ENCODE results near the gene ASPRV1.
A peak's percentile ranks its signal among the peaks of the same experiment; 100 is the strongest.

ASPRV1 gene

DNA sequence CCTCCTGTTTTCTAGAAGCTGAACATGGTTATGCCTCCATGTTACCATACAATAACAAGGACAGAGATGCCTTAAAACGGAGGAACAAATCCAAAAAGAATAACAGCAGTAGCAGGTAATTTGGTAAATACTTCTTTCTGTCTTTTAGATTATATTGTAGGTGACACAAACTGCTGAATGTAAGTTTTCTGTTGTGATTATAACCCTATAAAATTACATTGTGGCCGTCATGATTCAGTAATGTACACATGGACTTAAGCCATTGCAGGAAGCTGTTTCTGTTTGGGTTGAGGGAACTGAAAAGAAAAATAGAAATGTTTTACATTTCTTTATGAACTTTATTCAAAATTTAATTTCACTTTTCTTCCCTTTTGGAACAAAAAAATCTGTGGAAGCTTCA is 45.3 kb downstream of the ASPRV1 start:
- Mint-ChIP-seq H3K27ac (no peak overlapping the region), H3K4me1 (no peaks in the 10 kb centered on the region), H3K27me3 (ENCODE audit: low read depth) (no peaks in the 10 kb centered on the region), H3K36me3 (ENCODE audit: low read depth) (peaks cover 7% of the 10 kb centered on the region), H3K4me3 (peak overlapping the region; percentile 64 to 84 (median 81)), H3K9me3 (no peaks in the 10 kb centered on the region)
- TF ChIP-seq, protein P1, sequence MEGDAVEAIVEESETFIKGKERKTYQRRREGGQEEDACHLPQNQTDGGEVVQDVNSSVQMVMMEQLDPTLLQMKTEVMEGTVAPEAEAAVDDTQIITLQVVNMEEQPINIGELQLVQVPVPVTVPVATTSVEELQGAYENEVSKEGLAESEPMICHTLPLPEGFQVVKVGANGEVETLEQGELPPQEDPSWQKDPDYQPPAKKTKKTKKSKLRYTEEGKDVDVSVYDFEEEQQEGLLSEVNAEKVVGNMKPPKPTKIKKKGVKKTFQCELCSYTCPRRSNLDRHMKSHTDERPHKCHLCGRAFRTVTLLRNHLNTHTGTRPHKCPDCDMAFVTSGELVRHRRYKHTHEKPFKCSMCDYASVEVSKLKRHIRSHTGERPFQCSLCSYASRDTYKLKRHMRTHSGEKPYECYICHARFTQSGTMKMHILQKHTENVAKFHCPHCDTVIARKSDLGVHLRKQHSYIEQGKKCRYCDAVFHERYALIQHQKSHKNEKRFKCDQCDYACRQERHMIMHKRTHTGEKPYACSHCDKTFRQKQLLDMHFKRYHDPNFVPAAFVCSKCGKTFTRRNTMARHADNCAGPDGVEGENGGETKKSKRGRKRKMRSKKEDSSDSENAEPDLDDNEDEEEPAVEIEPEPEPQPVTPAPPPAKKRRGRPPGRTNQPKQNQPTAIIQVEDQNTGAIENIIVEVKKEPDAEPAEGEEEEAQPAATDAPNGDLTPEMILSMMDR (IDR thresholded peaks at IDR 0.05; ENCODE audit: unreplicated experiment in 3 of 3) = no peak

DNA sequence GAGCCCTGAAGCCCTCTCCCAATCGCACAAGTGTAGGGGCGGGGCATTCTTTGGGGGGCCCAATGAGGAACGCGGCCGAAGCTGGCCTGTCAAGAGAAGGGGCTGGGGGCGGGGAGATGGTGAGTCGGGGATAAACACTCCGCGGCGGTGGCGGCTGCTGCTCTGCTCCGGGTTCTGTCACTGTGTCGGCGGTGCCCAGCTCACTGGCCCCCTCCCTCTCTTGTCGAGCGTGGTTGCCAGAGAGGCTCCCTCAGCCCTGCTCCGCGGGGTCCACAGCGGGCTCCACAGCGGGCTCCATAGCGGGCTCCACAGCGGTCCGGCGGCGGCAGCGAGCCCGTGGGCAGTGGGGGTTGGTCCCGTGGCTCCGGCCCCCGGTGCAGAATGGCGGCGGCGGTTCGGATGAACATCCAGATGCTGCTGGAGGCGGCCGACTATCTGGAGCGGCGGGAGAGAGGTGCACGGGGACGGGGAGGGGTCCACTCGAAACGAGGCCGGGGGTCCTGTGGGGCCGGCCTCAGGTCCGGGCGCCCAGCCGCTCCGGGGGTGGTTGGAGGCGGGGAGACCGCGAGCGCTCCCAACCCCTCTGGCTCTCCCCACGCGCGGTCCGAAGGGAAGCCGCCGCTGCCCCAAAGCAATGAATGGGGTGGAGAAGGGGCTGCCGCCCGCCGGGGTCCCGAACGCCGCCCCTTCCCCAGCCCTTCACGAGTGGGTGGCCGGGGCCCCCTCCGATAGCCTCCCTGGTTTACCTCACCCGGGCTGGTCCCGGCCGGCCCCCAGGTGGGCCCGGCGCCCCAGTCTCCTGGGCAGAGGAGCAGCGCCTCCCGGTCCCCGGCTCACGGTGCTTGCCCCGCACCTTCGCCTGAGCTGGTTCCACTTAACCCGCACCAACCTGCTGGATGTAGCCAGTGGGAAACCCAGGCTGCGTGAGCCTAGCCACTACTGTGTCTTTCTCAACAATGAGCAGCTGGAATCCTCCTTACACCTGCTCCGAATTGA is 46.2 kb downstream of the ASPRV1 start, which contains the start of gene MXD1:
Gene MXD1, plus strand, starts transcription at position 160 of the 996 bp plus-strand sequence. Its CDS starts 222 bp downstream, at position 382.
- Mint-ChIP-seq H3K36me3 (ENCODE audit: low read depth) (peaks cover 6% of the 10 kb centered on the region), H3K27ac (peak within 1 kb of the TSS; percentile 42 to 82 (median 82)), H3K4me3 (peak within 1 kb of the TSS; percentile 75 to 84 (median 81)), H3K4me1 (no peaks in the 10 kb centered on the region), H3K27me3 (ENCODE audit: low read depth) (no peaks in the 10 kb centered on the region), H3K9me3 (no peaks in the 10 kb centered on the region)
- TF ChIP-seq, protein P1 (IDR thresholded peaks at IDR 0.05; ENCODE audit: unreplicated experiment in 3 of 3) = no peak

DNA sequence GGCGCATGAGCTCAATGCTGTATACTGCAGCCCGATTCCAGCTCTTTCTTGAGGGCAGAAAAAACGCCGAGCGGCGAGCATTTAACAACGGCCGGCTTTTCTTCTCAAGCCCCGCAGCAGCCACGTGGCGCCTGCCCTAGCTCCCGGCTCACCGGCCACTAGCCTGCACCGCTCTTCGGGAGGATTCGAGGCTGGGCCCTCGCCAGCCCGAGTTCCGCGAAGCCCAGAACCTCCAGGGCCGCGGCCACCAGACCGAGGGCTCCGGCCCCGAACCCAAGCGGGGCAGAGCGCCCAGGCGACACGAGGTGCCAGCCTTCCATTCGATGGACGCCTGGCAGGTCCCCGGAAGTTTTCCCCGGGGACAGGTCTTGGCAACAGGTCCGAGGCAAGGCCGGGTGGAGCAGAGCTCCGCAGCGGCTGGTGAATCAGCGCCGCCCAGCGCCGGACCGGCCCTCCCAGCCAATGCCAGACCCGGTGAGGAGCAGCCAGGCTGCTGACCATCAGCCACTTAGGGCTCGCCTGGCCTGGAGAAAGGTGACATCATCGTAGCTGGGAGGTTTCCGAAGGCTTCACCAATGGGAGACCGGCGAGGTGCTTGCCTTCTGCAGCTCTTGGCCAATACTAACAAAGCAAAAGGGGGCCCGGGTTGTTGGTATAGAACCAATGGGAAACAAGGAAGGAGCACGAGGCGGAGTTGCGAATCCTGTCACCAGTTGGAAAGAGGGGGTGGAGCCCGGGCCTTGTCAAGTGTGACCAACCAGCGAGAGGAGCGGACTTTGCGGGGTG is 47.1 kb downstream of the ASPRV1 start:
- H3K4me1 Mint-ChIP-seq = no peaks in the 10 kb centered on the region
- H3K36me3 Mint-ChIP-seq (ENCODE audit: low read depth) = peaks cover 10% of the 10 kb centered on the region
- H3K4me3 Mint-ChIP-seq = peak overlapping the region; percentile 75 to 82 (median 78)
- H3K27me3 Mint-ChIP-seq (ENCODE audit: low read depth) = no peaks in the 10 kb centered on the region
- TF ChIP-seq, protein P1 (IDR thresholded peaks at IDR 0.05; ENCODE audit: unreplicated experiment in 3 of 3) = no peak
- H3K9me3 Mint-ChIP-seq = no peaks in the 10 kb centered on the region
- H3K27ac Mint-ChIP-seq = peak overlapping the region; percentile 42 to 82 (median 82)

DNA sequence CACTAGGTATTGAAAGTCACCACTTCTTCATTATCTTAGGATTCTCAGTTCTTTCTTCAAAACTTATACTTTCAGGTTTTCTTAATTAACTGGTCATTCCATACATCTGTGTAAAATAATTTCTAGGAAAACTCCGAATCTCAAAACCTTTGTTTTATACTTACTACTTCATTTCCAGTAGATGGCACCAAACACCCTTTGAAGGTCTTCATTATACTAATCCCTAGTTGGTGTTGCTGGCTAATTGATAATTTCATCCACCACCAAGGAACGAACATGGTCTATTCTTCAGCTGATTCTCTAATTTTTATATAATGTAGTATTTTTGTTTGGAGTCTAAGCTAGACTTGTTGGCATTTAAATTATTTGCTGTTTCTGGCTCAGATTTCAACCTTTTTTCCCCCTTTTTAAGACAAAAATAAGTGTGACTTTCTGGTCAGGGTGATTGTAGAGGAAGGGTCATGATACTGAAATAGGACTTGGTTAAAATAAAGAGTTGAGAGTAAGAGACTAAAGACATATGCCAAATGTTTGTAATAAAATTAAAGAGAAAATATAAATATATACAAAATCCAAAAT is 49.4 kb downstream of the ASPRV1 start:
- Mint-ChIP-seq H3K27ac (peak overlapping the region in 2 of 3 experiments; percentile 28 to 68), H3K9me3 (no peaks in the 10 kb centered on the region), H3K4me1 (no peaks in the 10 kb centered on the region), H3K36me3 (ENCODE audit: low read depth) (peaks cover 22% of the 10 kb centered on the region), H3K4me3 (peak overlapping the region; percentile 42 to 77 (median 69)), H3K27me3 (ENCODE audit: low read depth) (no peaks in the 10 kb centered on the region)
- TF ChIP-seq, protein P1 (IDR thresholded peaks at IDR 0.05; ENCODE audit: unreplicated experiment in 3 of 3) = peak; percentile 63 to 74 (median 64)
